Mesenchymal stem cell (in vitro differentiated cells and primary cell): ENCODE data around the gene CEP44.

Experiments used
- DNase-seq: peaks from one replicate; pipeline ENCODE4 v3.0.0-alpha.2; 2013
- H2AFZ ChIP-seq: one replicate; pipeline ENCODE4 v1.6.1; 2013; ENCODE audit warnings: low read depth, mild to moderate bottlenecking, control low read depth, inconsistent platforms, low read length, moderate library complexity
- H2AK5ac ChIP-seq: 2 replicates; pipeline ENCODE4 v1.6.1; 2013; ENCODE audit warnings: low read length, moderate library complexity, mild to moderate bottlenecking, inconsistent platforms; ENCODE audit not compliant: severe bottlenecking
- H2BK120ac ChIP-seq: one replicate; pipeline ENCODE4 v1.6.1; 2013; ENCODE audit warnings: low read depth, mild to moderate bottlenecking, inconsistent platforms, low read length, moderate library complexity
- H2BK12ac ChIP-seq, 2 experiments: one replicate each; pipeline ENCODE4 v1.6.1; 2013; ENCODE audit warnings: inconsistent platforms in 2 of 2, low read length in 2 of 2, mild to moderate bottlenecking in 2 of 2, moderate library complexity in 2 of 2, control low read depth in 1 of 2
- H2BK15ac ChIP-seq: one replicate; pipeline ENCODE4 v1.6.1; 2013; ENCODE audit warnings: mild to moderate bottlenecking, low read depth, inconsistent platforms; ENCODE audit not compliant: poor library complexity, severe bottlenecking
- H2BK5ac ChIP-seq: 2 replicates; pipeline ENCODE4 v1.6.1; 2013; ENCODE audit warnings: low read depth, mild to moderate bottlenecking, low read length, control low read depth, inconsistent platforms; ENCODE audit not compliant: poor library complexity, severe bottlenecking
- H3K14ac ChIP-seq, 2 experiments: one replicate each; pipeline ENCODE4 v1.6.1; 2013; ENCODE audit warnings: inconsistent platforms in 2 of 2, low read length in 2 of 2, control low read depth in 1 of 2, mild to moderate bottlenecking in 1 of 2, moderate library complexity in 1 of 2
- H3K18ac ChIP-seq, 2 experiments: one replicate each; pipeline ENCODE4 v1.6.1; 2013; ENCODE audit warnings: inconsistent platforms in 2 of 2, low read length in 2 of 2, control low read depth in 1 of 2, low read depth in 1 of 2, mild to moderate bottlenecking in 1 of 2
- H3K23ac ChIP-seq, 2 experiments: one replicate each; pipeline ENCODE4 v1.6.1; 2013; ENCODE audit warnings: inconsistent platforms in 2 of 2, low read length in 2 of 2, mild to moderate bottlenecking in 2 of 2, moderate library complexity in 2 of 2, control low read depth in 1 of 2
- H3K27ac ChIP-seq: 2 replicates; pipeline ENCODE4 v1.5.1; 2013; ENCODE audit warnings: mild to moderate bottlenecking, moderate library complexity, low read length, control low read depth, inconsistent platforms; ENCODE audit not compliant: poor library complexity, severe bottlenecking
- H3K27me3 ChIP-seq, 2 experiments: 2 replicates each; pipeline versions ENCODE4 v1.6.1 to v1.7.0; 2013; ENCODE audit warnings: low read length in 2 of 2, mild to moderate bottlenecking in 2 of 2, moderate library complexity in 2 of 2, control low read depth in 1 of 2, inconsistent platforms in 1 of 2; ENCODE audit not compliant: control insufficient read depth in 1 of 2, insufficient read depth in 1 of 2
- H3K36me3 ChIP-seq, 2 experiments: 2 replicates each; pipeline versions ENCODE4 v1.6.1 to v1.7.0; 2013; ENCODE audit warnings: low read length in 2 of 2, control low read depth in 1 of 2, inconsistent platforms in 1 of 2, low read depth in 1 of 2, mild to moderate bottlenecking in 1 of 2; ENCODE audit not compliant: insufficient read depth in 2 of 2, control insufficient read depth in 1 of 2
- H3K4ac ChIP-seq, 2 experiments: one replicate each; pipeline ENCODE4 v1.6.1; 2013; ENCODE audit warnings: inconsistent platforms in 2 of 2, low read length in 2 of 2, mild to moderate bottlenecking in 2 of 2, moderate library complexity in 2 of 2, control low read depth in 1 of 2, low read depth in 1 of 2
- H3K4me1 ChIP-seq: 2 replicates; pipeline ENCODE4 v1.6.1; 2013; ENCODE audit warnings: low read depth, low read length, control low read depth; ENCODE audit not compliant: control insufficient read depth, insufficient read depth
- H3K4me2 ChIP-seq: 2 replicates; pipeline ENCODE4 v1.6.1; 2013; ENCODE audit warnings: low read length, mild to moderate bottlenecking, inconsistent platforms; ENCODE audit not compliant: poor library complexity, severe bottlenecking
- H3K4me3 ChIP-seq, 2 experiments: 2 replicates each; pipeline versions ENCODE4 v1.5.1 to v1.7.0; 2013; ENCODE audit warnings: low read length in 2 of 2, mild to moderate bottlenecking in 2 of 2, control low read depth in 1 of 2, low read depth in 1 of 2; ENCODE audit not compliant: insufficient read depth in 1 of 2
- H3K79me1 ChIP-seq: replicated peaks from 2 replicates; pipeline ENCODE4 v1.6.1; 2013; ENCODE audit warnings: mild to moderate bottlenecking, control low read depth, low read length, inconsistent platforms; ENCODE audit not compliant: poor library complexity, severe bottlenecking
- H3K9ac ChIP-seq: 2 replicates; pipeline ENCODE4 v1.7.0; 2013; ENCODE audit warnings: mild to moderate bottlenecking, low read length, moderate library complexity
- H3K9me3 ChIP-seq: 2 replicates; pipeline ENCODE4 v1.7.0; 2013; ENCODE audit warnings: mild to moderate bottlenecking, low read length; ENCODE audit not compliant: control insufficient read depth
- H4K8ac ChIP-seq: one replicate; pipeline ENCODE4 v1.6.1; 2013; ENCODE audit warnings: inconsistent platforms, mild to moderate bottlenecking, low read length, moderate library complexity
- H4K91ac ChIP-seq: one replicate; pipeline ENCODE4 v1.6.1; 2013; ENCODE audit warnings: mild to moderate bottlenecking, low read length, inconsistent platforms
- WGBS: methylation state at CpG from one replicate; pipeline ENCODE4 v1.1.7; 2013; ENCODE audit warnings: mixed read lengths; 5-methylcytosine and 5-hydroxymethylcytosine counted together

The CEP44 gene

GRCh38 chr4:174381440-174381800 lies 97.7 kb downstream of the CEP44 start:
- Histone ChIP-seq H3K18ac (no peak overlapping the region), H3K27me3 (no peaks in the 10 kb centered on the region), H2BK120ac (no peak overlapping the region), H2AK5ac (no peak overlapping the region), H3K23ac (no peak overlapping the region), H4K91ac (no peak overlapping the region), H3K27ac (no peak overlapping the region), H3K14ac (no peak overlapping the region), H3K4me3 (no peak overlapping the region), H3K9me3 (no peaks in the 10 kb centered on the region), H3K9ac (no peak overlapping the region), H4K8ac (no peak overlapping the region), H3K4ac (no peak overlapping the region), H2AFZ (no peak overlapping the region), H3K79me1 (no peaks in the 10 kb centered on the region), H2BK12ac (no peak overlapping the region), H2BK15ac (no peak overlapping the region), H3K4me2 (no peak overlapping the region), H3K36me3 (no peaks in the 10 kb centered on the region), H3K4me1 (peaks cover 2% of the 10 kb centered on the region), H2BK5ac (peak overlapping the region; percentile 50)
- no peak for DNase-seq
- 70% methylated on average over 1 of the region's 1 CpG for WGBS
